Stimulated activated CD4-positive, alpha-beta T cell treated with anti-CD3 and anti-CD28 coated beads, Interleukin-2, amount 100 ng/mL, for 4 hours (primary cell): Measurements from ENCODE around the gene SLC36A1.
"Not testable (repeated sequence)": the region's sequence is repeated elsewhere in the genome, so short reads cannot be mapped to it uniquely, and the experiment has no call there.

Source experiments
- DNase-seq: peaks from one replicate; pipeline ENCODE4 v3.0.0-alpha.2; 2020; ENCODE audit warnings: low read depth

Gene SLC36A1

GRCh38 chr5:151447174-151448037 lies at the start of gene SLC36A1:
SLC36A1 (plus strand) TSS chr5:151447603; CDS start chr5:151458793, 11,190 bp downstream.
- DNase-seq, result peak; percentile 91

- DNase-seq, result no peak
Measured at GRCh38 chr5:151405334-151406160, 41.9 kb upstream of the SLC36A1 start.

- no peak for DNase-seq
Measured at GRCh38 chr5:151406322-151406947, 41.0 kb upstream of the SLC36A1 start.

- DNase-seq, result no peak
Measured at GRCh38 chr5:151408591-151409230, 38.7 kb upstream of the SLC36A1 start.

GRCh38 chr5:151413800-151414199 lies 33.6 kb upstream of the SLC36A1 start:
- no peak for DNase-seq

GRCh38 chr5:151414536-151414935 lies 32.9 kb upstream of the SLC36A1 start:
- DNase-seq, result no peak

- no peak for DNase-seq
Measured at GRCh38 chr5:151417712-151418111, 29.7 kb upstream of the SLC36A1 start.

- no peak for DNase-seq
Measured at GRCh38 chr5:151420127-151420526, 27.3 kb upstream of the SLC36A1 start.

GRCh38 chr5:151424892-151425523 lies 22.4 kb upstream of the SLC36A1 start:
- DNase-seq, result no peak

GRCh38 chr5:151426347-151426746 lies 21.1 kb upstream of the SLC36A1 start:
- DNase-seq, result not testable (repeated sequence)

- no peak for DNase-seq
Measured at GRCh38 chr5:151427258-151427657, 20.1 kb upstream of the SLC36A1 start.

- DNase-seq, result no peak
Measured at GRCh38 chr5:151430731-151431130, 16.7 kb upstream of the SLC36A1 start.

GRCh38 chr5:151431666-151432065 lies 15.7 kb upstream of the SLC36A1 start:
- no peak for DNase-seq

- no peak for DNase-seq
Measured at GRCh38 chr5:151432210-151432609, 15.2 kb upstream of the SLC36A1 start.

GRCh38 chr5:151434570-151435237 lies 12.7 kb upstream of the SLC36A1 start:
- no peak for DNase-seq

GRCh38 chr5:151448038-151448985 lies 909 bp downstream of the SLC36A1 start:
- no peak for DNase-seq

GRCh38 chr5:151449297-151449696 lies 1.9 kb downstream of the SLC36A1 start:
- no peak for DNase-seq

GRCh38 chr5:151449839-151450238 lies 2.4 kb downstream of the SLC36A1 start:
- no peak for DNase-seq

- DNase-seq, result no peak
Measured at GRCh38 chr5:151450605-151451004, 3.2 kb downstream of the SLC36A1 start.
